ENCODE results near the gene C1QTNF9. TPM values are rescaled to one million over a fixed set of nuclear protein-coding genes. Genes with fewer than 3 reads are reported as not detected.

C1QTNF9 gene
- total and polyA plus RNA-seq, 2 donors (not counting 1 experiment from before 2014, with no cell fraction given): not detected

- Histone ChIP-seq H3K4me2 (replicated peaks; ENCODE audit: low read depth, low read length, poor library complexity, severe bottlenecking) (no peak overlapping the region), H3K4me3 (ENCODE audit: control extremely low read depth in 1 of 5, extremely low read depth in 1 of 5, insufficient read depth in 1 of 5, low read depth in 2 of 5, low read length in 4 of 5) (no peak overlapping the region), H2AFZ (ENCODE audit: insufficient read depth, low read depth, low read length, poor library complexity, severe bottlenecking) (no peak overlapping the region), H4K20me1 (ENCODE audit: control insufficient read depth, insufficient read depth, low read length, poor library complexity, severe bottlenecking) (no peaks in the 10 kb centered on the region), H3K9ac (ENCODE audit: low read length) (no peak overlapping the region), H3K27me3 (replicated peaks in 1 of 4; ENCODE audit: control extremely low read depth in 1 of 4, control insufficient read depth in 3 of 4, insufficient read depth in 4 of 4, low read length in 3 of 4) (no peaks in the 10 kb centered on the region), H3K4me1 (ENCODE audit: control insufficient read depth in 2 of 2, insufficient read depth in 2 of 2, low read length in 2 of 2) (no peaks in the 10 kb centered on the region), H3K79me2 (ENCODE audit: control insufficient read depth, insufficient read depth, low read length) (no peaks in the 10 kb centered on the region), H3K36me3 (replicated peaks in 1 of 2; ENCODE audit: control extremely low read depth in 1 of 2, control insufficient read depth in 1 of 2, extremely low read depth in 1 of 2, insufficient read depth in 2 of 2, low read length in 1 of 2) (peaks cover 3 to 56% of the 10 kb centered on the region in 2 experiments), H3K9me3 (ENCODE audit: control extremely low read depth in 1 of 3, control insufficient read depth in 2 of 3, insufficient read depth in 1 of 3, low read length in 2 of 3) (no peaks in the 10 kb centered on the region), H3K27ac (ENCODE audit: low read length in 2 of 2) (no peak overlapping the region)
- TF ChIP-seq CTCF (IDR thresholded peaks at IDR 0.05) (no peak), EZH2 (IDR thresholded peaks at IDR 0.05; ENCODE audit: borderline replicate concordance, insufficient read depth, low read depth, low read length, poor library complexity, severe bottlenecking) (no peak)
- 95% methylated on average over 6 of the region's 6 CpGs for WGBS (ENCODE audit: insufficient coverage)
- Mint-ChIP-seq H3K4me3 (no peak overlapping the region), H3K27me3 (no peaks in the 10 kb centered on the region), H3K4me1 (no peaks in the 10 kb centered on the region), H3K27ac (no peak overlapping the region), H3K9me3 (ENCODE audit: insufficient read depth) (no peaks in the 10 kb centered on the region)
- CTCF ChIA-PET: no interaction called here
- intact Hi-C loops (cut with micrococcal nuclease): no loop called here
- no peak for DNase-seq
- ATAC-seq (ENCODE audit: low read depth): no peak
- POLR2A ChIA-PET: no interaction called here
Measured at GRCh38 chr13:24292481-24292880, 16.9 kb upstream of the C1QTNF9 start.

GRCh38 chr13:24293746-24294145 lies 15.6 kb upstream of the C1QTNF9 start:
- no peaks in the 10 kb centered on the region for H3K27me3 ChIP-seq (replicated peaks in 1 of 4; ENCODE audit: control extremely low read depth in 1 of 4, control insufficient read depth in 3 of 4, insufficient read depth in 4 of 4, low read length in 3 of 4)
- no peaks in the 10 kb centered on the region for H3K4me1 Mint-ChIP-seq
- 96% methylated on average over 10 of the region's 10 CpGs for WGBS (ENCODE audit: insufficient coverage)
- no peak overlapping the region for H3K27ac Mint-ChIP-seq
- no peak overlapping the region for H3K4me3 ChIP-seq (ENCODE audit: control extremely low read depth in 1 of 5, extremely low read depth in 1 of 5, insufficient read depth in 1 of 5, low read depth in 2 of 5, low read length in 4 of 5)
- H4K20me1 ChIP-seq (ENCODE audit: control insufficient read depth, insufficient read depth, low read length, poor library complexity, severe bottlenecking): no peaks in the 10 kb centered on the region
- H3K4me2 ChIP-seq (replicated peaks; ENCODE audit: low read depth, low read length, poor library complexity, severe bottlenecking): no peak overlapping the region
- no peak for ATAC-seq (ENCODE audit: low read depth)
- H3K27me3 Mint-ChIP-seq: no peaks in the 10 kb centered on the region
- no peaks in the 10 kb centered on the region for H3K9me3 Mint-ChIP-seq (ENCODE audit: insufficient read depth)
- H3K36me3 ChIP-seq (replicated peaks in 1 of 2; ENCODE audit: control extremely low read depth in 1 of 2, control insufficient read depth in 1 of 2, extremely low read depth in 1 of 2, insufficient read depth in 2 of 2, low read length in 1 of 2): peaks cover 0 to 60% of the 10 kb centered on the region in 2 experiments
- POLR2A ChIA-PET: no interaction called here
- H3K4me3 Mint-ChIP-seq: no peak overlapping the region
- no peaks in the 10 kb centered on the region for H3K4me1 ChIP-seq (ENCODE audit: control insufficient read depth in 2 of 2, insufficient read depth in 2 of 2, low read length in 2 of 2)
- H2AFZ ChIP-seq (ENCODE audit: insufficient read depth, low read depth, low read length, poor library complexity, severe bottlenecking): no peak overlapping the region
- no peak for DNase-seq
- no peak overlapping the region for H3K9ac ChIP-seq (ENCODE audit: low read length)
- H3K79me2 ChIP-seq (ENCODE audit: control insufficient read depth, insufficient read depth, low read length): no peaks in the 10 kb centered on the region
- no peak for TF ChIP-seq EZH2 (IDR thresholded peaks at IDR 0.05; ENCODE audit: borderline replicate concordance, insufficient read depth, low read depth, low read length, poor library complexity, severe bottlenecking)
- TF ChIP-seq CTCF (IDR thresholded peaks at IDR 0.05): no peak
- no peak overlapping the region for H3K27ac ChIP-seq (ENCODE audit: low read length in 2 of 2)
- intact Hi-C loops (cut with micrococcal nuclease): no loop called here
- H3K9me3 ChIP-seq (ENCODE audit: control extremely low read depth in 1 of 3, control insufficient read depth in 2 of 3, insufficient read depth in 1 of 3, low read length in 2 of 3): no peaks in the 10 kb centered on the region
- CTCF ChIA-PET: no interaction called here
